HUDEP-2 (cell line): Measurements from ENCODE around the gene DMRTB1.

ENCODE experiments used
- DNase-seq, 76 experiments: peaks; one replicate each; lab custom pipeline; 2025; ENCODE audit not compliant: unreplicated experiment in 76 of 76; lab: John Stamatoyannopoulos, UW

Gene DMRTB1

DNA sequence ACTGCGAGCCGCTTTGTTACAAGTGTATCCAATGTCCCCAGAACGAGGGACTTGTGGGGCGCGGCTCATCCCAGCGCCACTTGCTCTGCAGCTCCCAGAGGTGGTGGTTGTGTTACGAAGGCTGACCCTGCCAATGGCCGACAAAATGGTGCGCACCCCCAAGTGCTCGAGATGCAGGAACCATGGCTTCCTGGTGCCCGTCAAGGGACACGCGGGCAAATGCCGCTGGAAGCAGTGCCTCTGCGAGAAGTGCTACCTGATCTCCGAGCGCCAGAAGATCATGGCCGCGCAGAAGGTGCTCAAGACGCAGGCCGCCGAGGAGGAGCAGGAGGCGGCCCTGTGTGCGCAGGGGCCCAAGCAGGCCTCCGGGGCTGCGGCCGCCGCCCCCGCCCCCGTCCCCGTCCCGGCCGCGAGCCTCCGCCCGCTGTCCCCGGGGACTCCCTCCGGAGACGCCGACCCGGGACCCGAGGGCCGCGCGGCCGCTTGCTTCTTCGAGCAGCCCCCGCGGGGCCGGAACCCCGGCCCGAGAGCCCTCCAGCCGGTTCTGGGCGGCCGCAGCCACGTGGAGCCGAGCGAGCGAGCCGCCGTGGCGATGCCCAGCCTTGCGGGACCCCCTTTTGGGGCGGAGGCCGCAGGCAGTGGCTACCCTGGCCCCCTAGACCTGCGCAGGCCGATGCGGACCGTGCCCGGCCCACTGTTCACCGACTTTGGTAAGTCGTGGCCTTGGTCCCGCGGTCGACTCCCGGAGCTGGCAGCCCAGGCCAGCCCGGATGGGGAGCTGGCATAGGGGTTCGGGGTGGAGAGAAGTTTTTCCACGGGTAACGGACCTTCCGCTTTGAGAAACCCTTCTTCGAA is at the start of gene DMRTB1:
DMRTB1 (plus strand) TSS at position 79 of the 855 bp plus-strand sequence; CDS start at position 134, 55 bp downstream.
- DNase-seq: no peak

DNA sequence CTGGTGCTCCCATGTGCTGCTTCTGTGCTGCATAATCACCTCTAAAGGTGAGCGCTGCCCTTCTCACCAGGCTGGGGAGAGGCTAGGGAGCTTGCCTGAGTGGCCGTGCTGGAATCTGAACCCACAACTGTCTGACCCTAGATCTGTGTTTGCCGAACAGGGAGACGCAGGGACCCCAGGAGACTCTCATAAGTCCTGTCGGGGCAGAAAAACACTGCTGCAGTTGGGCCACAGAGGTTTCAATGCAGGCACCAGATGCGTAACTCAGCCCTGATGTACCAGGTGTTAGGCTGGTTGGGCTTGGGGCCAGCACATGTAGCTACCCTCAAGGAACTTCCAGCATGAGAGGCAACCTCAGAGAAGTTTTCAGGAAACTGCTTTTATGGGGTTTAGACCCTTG is 49.5 kb upstream of the DMRTB1 start:
- no peak for DNase-seq

DNA sequence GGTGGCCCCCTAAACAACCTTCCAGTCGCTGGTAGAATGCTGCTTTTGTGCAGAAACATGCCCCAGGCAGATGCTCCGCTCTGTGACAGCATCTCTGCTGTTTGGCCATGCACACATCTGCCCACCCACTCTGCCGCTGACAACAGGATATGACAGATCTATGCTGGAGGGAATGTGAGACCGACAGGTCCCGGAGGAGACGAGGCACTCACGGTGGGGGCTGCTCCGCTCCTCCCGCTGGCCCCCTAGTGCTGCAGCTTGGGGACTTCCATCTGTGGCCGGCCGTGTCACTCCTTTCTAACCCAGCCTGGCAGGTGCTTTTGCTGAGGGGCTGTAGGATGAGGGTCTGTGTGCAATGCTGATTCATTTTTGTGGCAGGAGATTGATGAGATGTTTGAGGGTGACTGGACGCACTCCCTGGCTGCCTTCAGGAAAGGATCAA is 49.1 kb upstream of the DMRTB1 start:
- no peak for DNase-seq

DNA sequence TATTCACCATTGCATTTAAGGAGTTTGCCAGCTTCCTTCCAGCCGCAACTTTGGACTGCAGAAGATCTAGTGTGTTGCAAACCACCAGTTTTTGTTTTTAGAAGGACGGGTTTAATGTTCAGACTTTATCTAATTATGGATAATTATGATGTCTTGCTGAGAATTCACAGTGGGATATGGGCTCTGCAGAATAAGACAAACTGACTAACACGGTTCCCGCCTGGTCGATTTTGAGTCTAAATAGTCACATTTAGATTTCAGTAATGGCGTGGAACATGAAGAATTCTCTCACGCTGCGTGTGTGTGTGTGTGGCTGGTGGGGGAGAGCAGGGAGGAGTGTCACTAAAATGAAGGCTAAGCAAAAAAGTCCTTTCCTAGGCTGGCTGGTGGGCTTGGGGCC is 48.5 kb upstream of the DMRTB1 start:
- no peak for DNase-seq

DNA sequence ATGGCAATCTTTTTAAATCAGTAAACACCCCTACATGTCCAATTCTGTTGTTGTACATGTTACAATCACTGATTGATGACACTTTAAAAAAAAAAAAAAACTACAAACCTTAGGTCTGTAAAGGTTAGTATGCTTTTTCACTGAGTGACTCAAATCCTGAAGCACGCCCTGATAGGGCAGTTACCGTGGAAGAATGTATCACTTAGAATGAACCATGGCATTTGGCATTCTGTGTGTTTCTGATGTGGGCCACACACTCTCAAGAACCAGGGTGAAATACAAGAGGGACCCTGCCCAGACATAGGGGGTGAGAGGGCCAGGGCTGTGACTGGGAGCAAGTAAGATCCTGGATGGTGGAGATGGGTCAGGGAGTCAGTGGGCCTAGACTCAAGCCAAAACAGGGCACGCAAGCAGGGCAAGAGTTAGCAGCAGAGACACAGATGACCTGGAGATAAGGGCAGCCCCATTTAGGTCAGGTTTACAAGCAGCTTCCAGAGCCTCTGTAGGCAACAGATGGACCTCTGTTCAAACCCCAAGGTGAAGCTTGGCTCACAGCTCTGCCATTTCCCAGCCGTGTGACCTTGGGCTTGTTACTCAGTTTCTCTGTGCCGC is 47.6 kb upstream of the DMRTB1 start:
- no peak for DNase-seq

DNA sequence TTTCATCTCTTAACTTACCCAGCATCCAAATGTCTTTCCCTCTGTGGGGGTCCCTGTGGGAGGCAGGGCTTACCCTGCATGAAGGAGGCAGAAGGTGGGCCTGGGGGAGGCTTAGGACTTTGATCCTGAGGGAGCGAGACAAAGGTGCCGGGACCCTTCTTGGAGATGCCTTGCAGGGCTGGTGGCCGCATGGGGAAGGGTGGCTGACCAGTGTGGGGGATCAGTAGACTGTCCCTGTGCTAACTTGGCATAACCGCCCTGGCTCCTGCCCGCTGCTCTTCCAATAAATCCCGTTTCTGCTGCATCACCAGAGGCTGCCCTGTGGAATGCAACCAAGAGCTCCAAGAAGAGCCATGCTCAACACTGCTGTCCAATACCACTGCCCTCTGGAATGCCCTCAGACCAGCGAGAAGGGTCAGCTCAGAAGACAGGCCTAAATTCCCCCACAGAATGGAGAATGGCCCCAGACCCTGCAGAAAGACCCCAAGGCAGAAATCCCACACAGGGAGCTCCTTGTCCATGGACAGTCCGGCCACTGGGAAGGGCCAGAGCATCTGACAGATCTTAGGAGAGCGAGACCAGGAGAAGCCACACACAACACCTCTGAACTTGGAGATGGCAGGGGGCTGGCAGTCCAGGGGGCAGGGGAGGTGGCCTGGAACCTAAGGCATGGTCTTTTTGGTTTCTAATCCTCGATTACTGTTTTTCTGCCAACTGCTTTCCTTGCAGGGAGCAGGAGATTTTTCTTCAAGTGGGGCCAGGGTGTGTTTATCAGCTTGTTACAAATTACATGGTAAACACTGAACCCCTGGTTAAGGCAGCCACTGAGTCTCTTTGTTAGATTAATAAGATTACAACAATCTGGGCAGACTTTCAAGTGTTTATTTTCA is 46.7 kb upstream of the DMRTB1 start:
- DNase-seq: no peak

DNA sequence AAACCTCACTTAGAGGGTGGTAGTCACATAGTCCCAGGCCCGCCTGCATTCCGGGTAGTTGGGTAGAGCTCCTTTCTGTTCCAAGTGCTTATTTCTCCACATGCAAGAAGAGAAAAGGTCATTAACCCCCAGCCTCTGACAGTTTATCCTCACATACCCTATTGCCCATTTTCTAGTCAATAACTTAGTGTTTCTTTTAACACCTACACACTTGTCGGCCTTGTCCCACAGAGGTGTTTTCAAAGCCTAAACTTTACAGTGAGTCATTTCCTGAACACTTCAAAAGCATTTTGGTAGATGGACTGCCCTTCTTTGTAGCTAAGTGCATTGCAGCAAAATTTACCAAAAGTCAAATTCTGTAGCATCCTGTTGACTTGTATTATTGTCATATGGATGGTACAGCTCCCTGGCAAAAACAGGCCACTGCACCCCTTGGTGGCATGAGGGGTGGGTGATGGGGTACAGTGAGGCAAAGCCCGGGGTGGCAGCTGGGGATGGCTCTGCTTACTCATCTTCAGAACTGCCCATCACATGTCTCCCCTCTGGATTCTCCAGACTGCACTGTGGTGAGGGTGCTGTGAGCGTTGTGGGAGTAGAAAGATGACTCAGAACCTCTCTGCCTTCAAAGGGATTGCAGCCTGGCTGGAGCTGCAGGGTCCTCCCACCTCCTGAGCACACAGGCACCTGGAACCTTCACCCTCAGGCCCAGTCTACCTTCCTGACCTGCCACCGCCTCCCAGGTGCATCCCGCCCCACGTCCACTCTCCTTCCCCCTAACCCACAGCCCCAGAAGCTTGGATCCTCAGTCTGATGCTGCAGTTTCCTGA is 45.8 kb upstream of the DMRTB1 start:
- no peak for DNase-seq

DNA sequence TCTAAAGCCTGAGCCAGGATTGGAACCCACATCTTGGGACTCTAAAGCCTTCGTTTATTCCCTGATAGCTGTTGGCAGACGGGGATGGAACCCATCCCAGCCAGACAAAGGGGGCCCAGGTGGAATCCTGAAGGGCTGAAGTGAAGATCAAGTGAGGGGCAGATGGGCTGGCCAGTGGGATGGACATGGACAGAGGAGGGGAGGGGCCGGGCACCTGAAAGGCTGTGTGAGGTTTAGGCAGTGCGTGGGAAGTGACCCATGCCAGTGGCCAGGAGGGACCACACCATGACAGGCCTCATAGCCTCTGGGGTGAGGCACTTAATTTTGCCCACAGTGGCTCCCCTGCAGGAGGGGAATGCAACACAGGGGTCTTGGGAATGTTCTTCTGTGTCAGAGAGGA is 44.6 kb upstream of the DMRTB1 start:
- no peak for DNase-seq

DNA sequence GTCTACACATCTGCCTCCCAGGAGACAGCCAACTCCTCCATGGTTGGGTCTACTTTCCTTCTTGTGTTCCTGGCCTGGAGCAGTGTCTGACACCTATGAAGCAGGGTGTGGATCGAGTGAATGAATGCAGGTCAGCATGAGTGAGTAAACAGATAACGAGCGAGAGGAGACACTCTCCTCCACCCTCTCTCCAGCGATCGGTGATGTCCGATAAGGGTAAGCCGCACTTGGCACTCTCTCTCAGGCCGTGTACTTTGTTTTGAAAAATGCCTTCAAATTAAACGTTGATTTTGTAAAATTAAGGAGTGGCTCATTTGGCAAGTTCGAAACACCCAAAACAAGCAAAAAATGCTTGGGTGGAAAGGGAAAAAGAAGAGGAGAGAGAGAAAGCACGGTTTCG is 43.8 kb upstream of the DMRTB1 start:
- DNase-seq: no peak

DNA sequence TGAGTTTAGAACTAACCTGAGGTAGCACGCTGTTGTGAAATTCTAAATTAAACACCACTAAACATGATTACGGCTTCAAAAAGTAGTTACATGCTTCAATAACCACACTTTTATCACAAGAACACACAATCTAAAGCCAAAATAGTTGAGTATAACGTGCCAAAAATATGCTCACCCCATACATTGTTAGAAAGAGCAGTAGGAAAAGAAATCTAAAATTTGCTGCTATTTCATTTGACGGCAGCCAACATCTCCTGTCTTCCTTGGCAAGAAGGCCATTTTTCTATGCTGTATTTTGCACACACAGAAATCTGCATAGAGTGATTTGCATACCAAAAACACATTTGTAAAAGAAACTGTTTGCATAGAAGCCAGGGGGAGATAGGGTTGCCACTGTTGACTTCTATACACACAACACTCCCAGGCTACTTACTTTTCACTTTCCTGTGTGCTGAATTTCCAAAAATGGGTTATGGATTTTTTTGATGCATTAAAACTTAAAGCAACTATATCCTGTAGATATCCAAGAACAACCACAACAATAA is 42.9 kb upstream of the DMRTB1 start:
- DNase-seq: no peak

DNA sequence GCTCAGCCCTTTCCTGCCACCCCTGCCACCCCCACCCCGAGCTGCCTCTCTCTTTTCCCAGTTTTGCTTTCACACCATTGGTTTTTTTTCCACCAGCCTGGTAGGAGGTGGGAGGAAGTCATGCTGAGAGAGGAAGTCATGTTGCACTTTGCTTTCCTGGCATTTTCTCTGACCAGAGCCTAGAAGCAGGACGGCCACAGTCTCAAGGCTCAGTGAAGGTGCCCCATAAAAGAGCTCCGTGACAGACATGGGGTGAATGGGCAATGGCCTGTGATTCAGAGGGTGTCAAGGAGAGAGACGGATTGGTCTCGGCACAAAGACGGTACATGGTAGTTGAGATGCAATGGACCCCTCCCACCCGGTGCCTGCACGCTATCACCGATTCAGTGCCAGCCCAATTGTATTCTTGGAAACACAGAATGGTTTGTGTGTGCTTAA is 42.1 kb upstream of the DMRTB1 start:
- no peak for DNase-seq

DNA sequence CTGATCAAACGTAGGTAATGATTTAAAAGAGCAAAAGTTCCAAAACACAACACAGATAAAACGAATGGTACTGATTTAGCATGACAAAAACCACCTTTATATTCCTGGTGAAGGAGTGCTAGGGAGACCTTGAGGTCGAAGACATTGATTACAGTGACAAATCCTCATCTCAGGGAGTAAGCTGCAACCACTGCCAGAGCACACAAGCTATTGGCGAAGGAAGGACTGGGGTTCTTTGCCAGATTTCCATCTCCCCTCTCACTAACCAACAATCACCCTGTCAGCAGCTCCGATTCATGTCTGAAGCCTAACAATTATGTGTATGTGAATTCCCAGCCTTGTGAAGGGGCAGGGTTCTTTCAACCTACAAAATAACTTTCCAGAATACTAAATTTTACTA is 40.2 kb upstream of the DMRTB1 start:
- DNase-seq: no peak

DNA sequence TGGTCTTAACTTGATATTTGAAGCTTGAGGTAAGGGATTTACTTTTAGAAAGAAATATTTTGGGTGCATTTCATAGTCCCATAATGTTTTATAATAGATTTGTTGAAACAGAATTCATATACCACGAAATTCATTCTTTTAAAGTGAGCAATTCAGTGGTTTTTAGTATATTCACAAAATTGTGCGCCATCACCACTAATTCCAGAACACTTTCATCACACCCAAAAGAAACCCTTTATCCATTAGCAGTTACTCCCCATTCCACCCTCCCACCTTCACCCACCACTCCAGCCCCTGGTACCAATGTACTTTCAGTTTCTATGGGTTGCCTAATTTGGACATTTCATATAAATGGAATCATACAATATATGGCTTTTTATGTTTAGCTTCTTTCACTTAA is 38.9 kb upstream of the DMRTB1 start:
- no peak for DNase-seq

DNA sequence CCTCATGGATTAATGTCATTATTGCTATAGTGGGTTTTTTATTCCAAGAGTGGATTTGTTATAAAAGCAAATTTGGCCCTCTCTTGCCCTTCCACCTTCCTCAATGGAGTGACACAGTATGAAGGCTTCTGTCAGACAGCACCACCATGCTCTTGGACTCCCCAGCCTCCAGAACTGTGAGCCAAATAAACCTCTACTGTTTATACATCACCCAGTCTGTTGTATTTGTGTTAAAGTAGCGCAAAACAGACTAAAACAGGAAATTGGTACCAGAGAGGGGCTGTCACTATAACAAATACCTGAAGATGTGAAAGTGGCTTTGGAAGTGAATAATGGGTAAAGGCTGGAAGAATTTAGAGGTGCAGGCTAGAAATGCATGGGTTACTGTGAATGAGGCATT is 38.0 kb upstream of the DMRTB1 start:
- DNase-seq: no peak

DNA sequence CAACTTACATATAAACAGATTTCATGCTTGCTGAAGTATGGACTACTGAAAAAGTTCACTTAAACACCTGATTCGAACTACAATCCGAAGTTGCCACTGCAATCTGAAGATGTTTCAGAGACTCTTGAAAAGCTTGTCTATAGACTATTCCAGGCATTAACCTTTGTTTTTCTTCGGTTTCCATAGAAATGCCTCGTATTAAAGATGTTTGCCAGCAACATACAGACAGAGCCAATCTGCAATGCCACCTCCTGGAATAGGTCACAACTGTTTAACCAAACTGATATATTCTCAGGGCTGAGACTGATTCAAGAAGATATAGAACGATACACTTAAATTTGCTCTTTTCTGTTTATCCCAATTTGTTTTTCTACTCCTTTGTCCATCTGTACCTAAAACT is 28.9 kb upstream of the DMRTB1 start:
- no peak for DNase-seq

DNA sequence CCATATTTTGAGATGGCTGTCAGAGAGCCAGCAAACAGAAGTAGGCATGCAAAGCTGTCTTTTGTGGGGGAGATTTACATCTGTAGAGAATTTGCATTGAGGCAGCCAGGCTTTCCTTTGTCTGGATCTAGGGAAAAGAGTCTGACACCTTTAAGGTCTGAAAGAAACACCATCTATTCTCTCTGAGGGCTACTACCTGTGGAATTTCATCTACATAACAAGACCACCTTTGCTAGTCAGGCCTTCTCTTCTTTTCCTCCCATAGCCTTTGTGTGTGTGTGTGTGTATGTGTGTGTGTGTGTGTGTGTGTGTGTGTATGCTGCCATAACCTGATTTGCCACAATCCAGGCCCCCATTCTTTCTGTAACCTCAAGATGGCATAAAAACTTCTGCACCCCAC is 28.4 kb upstream of the DMRTB1 start:
- DNase-seq: no peak

DNA sequence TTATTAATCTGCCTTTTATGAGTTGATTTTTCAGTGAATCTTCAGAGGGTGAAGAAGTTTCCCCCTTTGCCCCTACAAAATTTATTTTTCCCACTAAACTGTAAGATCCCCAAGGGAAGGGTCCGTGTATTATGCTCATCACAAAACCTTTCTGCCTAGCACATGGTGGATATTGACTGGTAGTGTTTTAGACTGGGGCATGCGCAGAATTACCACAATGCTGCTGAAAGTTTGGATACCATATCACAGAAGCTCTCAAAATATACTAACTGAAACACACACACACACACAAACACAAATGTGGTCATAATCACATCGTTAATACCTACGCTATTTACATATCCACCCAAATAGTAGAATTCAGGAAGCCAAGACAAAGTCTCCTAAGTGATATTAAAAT is 28.0 kb upstream of the DMRTB1 start:
- DNase-seq: no peak

DNA sequence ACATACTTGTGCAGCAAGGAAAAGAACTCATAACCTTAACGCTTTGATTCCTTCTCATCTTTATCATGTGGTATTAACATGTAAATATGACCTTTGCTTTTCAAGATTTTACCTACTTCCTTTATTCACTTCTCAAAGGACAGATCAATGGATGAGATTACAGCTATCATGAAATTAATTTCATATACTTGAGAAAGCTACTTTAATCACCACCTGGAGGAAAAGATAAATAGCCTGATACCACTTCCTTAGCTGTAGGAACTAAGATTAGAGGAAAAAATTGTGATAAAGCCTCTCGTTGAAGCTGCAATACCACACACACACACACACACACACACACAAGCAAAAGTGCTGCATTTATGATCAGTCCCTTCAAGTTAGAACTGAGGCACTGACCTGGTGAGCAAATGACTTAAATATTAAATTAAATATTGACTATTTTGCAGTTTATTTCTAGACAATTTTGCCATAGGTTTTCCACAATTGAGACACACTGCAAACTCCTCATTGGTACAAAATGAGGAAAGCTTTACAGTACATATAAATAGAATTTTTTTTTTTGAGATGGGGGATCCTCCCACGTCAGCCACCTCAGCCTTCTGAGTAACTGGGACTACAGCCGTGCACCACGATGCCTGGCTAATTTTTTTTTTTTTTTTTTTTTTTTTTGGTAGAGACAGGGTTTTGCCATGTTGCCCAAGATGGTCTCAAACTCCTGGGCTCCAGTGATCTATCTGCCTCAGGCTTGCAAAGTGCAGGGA is 27.2 kb upstream of the DMRTB1 start:
- DNase-seq: no peak

DNA sequence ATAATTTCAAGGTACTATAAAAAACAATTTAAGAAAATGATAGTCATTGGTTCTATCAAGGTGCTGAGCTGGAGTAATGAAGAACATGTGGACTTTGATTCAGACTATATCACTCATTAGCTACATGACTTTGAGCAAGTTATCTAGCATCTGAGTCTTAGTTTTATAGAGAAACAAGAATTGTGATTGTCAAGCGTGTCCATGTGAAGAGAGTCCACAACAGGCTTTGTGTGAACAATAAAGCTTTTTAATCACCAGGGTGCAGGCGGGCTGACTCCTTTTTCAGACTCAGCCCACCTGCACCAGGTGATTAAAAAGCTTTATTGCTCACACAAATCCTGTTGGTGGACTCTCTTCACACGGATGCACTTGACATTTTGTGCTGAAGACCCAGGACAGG is 26.6 kb upstream of the DMRTB1 start:
- no peak for DNase-seq
